Prostate gland (tissue), 2 donors: ENCODE measurements around the gene GLT1D1.

Source experiments
- POLR2A ChIP-seq: fragments of 450-650 bp; IDR thresholded peaks from one replicate; pipeline ENCODE4 v1.6.1; 2016; ENCODE audit warnings: antibody characterized with exemption, mild to moderate bottlenecking
- TF ChIP-seq, protein P1 (sequence below), 4 experiments: fragments of 200-600 bp in 2 of 4; fragments of 450-650 bp in 2 of 4; sonication (generic) in 2 of 4; IDR thresholded peaks; 1 replicate in 3 of 4; 2 replicates in 1 of 4; pipeline ENCODE4 v1.5.1; 2016 to 2019; ENCODE audit warnings: antibody characterized with exemption in 4 of 4, mild to moderate bottlenecking in 2 of 4, moderate library complexity in 2 of 4

DNA sequence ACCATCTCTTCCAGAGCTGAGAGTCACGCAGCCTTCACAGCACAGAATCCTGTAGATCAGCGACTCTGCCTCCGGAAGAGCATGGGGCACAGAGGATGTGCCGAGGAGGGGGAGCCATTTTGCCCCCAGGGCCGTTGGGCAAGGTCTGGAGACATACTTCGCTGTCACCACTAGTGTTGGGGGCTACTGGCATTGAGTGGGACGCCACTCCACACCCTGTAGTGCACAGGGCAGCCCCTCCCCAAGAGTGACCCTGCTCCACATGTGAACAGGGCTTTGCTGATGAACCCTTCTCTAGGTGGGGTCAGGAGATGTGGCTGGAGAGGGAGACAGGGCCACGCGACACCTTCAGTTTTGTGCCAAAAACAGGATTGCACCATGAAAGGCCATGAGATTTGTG is 6.0 kb downstream of the GLT1D1 start:
- TF ChIP-seq, protein P1, sequence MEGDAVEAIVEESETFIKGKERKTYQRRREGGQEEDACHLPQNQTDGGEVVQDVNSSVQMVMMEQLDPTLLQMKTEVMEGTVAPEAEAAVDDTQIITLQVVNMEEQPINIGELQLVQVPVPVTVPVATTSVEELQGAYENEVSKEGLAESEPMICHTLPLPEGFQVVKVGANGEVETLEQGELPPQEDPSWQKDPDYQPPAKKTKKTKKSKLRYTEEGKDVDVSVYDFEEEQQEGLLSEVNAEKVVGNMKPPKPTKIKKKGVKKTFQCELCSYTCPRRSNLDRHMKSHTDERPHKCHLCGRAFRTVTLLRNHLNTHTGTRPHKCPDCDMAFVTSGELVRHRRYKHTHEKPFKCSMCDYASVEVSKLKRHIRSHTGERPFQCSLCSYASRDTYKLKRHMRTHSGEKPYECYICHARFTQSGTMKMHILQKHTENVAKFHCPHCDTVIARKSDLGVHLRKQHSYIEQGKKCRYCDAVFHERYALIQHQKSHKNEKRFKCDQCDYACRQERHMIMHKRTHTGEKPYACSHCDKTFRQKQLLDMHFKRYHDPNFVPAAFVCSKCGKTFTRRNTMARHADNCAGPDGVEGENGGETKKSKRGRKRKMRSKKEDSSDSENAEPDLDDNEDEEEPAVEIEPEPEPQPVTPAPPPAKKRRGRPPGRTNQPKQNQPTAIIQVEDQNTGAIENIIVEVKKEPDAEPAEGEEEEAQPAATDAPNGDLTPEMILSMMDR (IDR thresholded peaks at IDR 0.05), result no peak
- TF ChIP-seq POLR2A, result no peak
